Cardiac fibroblast (primary cell): ENCODE measurements around the gene GPN2.

ENCODE experiments used
- DNase-seq, 2 donors: peaks; one replicate each; pipeline versions ENCODE4 v3.0.0 to v3.0.0-alpha.2; 2010; ENCODE audit warnings: low read depth in 2 of 2
- H3K4me3 ChIP-seq, 2 donors: replicated peaks in 1 of 2; 1 replicate in 1 of 2; 2 replicates in 1 of 2; pipeline ENCODE4 v1.5.1; 2011; ENCODE audit warnings: low read depth in 2 of 2, low read length in 2 of 2, mild to moderate bottlenecking in 2 of 2, moderate library complexity in 1 of 2
- TF ChIP-seq, protein P1 (sequence below): IDR thresholded peaks from one replicate; pipeline ENCODE4 v1.5.1; 2011; ENCODE audit warnings: low read depth, mild to moderate bottlenecking, low read length, inconsistent platforms

The GPN2 gene

DNA sequence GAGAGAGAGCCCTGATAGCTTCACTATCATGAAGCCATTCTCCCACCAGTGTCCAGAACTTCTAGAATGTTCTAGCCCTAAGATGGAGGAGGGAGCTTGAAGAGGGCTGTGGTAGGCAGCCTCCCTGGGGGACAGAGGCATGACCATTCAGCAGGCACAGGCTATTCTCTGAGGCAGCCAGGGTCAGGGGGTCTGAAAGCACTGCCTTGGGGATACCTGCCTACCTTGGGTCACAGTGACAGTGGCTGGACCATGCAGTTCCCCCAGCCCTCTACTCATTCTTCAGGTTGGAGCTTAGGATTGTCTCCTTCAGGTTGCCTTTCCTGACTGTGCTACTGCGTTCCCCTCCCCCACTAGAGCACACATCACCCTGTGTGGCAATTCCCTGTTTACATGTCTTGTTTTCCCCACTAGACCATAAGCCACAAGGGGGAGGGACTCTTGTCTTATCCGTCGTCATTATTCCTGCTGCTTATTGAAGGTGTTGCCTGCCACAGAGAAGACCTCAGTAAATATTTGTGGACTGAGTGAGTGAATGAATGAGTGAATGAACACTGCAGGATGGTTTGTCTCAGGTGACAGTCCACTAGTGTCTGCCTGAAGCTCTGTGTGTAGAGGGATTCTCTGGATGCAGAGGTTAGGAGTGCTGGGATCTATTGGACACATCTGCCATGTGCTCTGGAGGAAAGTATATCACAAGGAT lies 58.4 kb downstream of the GPN2 start:
- no peak overlapping the region for H3K4me3 ChIP-seq
- TF ChIP-seq, protein P1, sequence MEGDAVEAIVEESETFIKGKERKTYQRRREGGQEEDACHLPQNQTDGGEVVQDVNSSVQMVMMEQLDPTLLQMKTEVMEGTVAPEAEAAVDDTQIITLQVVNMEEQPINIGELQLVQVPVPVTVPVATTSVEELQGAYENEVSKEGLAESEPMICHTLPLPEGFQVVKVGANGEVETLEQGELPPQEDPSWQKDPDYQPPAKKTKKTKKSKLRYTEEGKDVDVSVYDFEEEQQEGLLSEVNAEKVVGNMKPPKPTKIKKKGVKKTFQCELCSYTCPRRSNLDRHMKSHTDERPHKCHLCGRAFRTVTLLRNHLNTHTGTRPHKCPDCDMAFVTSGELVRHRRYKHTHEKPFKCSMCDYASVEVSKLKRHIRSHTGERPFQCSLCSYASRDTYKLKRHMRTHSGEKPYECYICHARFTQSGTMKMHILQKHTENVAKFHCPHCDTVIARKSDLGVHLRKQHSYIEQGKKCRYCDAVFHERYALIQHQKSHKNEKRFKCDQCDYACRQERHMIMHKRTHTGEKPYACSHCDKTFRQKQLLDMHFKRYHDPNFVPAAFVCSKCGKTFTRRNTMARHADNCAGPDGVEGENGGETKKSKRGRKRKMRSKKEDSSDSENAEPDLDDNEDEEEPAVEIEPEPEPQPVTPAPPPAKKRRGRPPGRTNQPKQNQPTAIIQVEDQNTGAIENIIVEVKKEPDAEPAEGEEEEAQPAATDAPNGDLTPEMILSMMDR, result no peak
- DNase-seq, result peak; percentile 17 to 25

DNA sequence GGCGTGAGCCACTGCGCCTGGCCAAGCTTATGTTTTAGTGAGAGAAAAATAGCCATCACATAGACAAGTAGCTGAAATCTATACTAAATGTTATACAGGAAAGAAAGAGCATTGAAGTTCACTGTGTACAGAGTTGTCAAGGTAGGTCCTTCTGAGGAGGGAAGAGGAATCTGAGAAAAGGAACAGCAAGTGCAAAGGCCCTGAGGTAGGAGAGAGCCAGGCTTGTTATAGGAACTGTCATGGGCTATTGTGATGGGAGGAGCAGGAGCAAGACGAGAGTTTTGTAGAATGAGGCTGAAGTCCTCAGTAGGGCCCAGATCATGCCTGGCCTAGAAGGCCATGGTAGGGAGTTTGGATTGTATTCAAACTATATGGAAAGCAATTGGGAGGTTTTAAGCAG lies 59.0 kb downstream of the GPN2 start:
- DNase-seq, result no peak
- TF ChIP-seq, protein P1, result no peak
- H3K4me3 ChIP-seq, result no peak overlapping the region

DNA sequence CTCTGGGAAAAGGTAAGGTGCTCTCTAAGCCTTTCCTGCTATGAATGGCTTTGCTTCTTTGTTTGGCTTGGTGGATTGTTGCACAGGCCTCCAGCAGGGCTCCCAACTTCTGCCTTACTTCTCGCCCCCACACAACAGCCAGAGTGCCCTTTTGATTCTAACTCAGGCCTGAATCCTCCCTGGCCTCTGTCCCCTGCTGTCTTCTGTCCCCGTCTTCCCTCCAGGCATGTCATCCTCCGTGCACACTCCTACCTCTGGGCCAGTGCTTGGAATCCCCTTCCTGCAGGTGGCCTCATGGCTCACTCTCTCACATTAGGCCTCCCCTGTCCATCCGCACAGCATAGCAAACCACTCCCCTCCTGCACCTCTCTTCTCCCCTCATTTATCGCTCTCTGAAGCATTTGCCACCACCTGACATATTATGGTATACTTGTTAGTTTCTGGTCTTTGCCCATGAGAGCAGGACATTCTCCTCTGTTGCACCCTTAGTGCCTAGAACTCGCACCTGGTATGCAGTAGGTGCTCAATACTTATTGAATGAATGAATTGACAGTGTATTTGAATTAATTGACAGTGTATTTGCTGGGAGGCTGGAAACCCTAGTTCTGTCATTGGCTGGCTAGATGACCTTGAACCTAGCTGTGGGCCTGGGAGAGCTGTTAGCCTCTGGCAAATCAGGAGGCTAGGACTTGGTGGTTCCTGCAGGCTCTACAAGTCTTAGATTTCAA lies 60.7 kb downstream of the GPN2 start:
- no peak for DNase-seq
- H3K4me3 ChIP-seq, result no peak overlapping the region
- TF ChIP-seq, protein P1, result no peak

DNA sequence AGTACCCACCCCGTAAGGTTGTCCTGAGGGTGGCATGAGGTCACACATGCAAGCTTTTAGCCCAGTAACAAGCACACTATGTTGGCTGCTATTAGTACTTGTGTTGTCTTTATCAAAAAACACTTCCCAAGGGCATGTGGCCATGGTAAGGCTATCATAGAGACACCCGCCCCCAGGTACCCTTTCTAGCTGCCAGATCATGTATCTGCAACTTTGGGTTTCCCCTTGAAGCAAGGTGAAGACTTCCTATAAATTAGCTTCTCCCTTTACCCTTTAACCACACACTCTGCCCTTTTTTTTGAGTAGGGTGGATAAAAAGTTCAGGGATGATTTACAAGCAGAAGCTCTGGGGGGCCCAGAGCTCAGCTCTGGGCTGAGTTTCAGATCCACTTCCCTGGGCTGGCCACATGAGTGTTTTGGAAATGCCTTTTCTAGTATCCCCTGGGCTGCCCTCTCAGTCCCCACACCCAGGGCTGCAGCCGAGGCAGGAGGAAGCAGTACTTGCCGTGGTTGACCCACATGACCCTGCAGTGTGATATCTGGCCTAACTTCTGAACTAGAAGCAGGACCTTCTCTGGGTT lies 61.6 kb downstream of the GPN2 start:
- no peak for DNase-seq
- TF ChIP-seq, protein P1, result no peak
- H3K4me3 ChIP-seq, result no peak overlapping the region

DNA sequence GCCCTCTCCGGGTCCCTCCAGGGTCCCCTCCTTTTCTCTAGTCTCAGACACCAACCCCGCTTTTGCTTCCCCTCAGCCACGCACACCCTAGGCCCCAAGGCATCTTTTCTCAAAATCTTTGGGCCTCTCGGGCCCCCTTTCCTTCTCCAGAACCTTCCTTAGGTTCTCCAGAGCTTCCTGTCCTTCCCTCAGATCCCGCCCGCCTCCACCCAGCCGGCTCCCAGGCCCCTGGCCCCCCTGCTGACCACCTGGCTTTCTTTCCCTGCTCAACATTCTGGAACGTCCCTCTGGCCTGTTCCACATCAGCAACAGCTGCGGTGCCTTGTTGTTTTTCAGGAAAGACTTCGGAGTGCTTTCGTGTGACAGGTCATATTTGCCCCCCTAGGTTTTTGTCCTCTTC lies 62.4 kb downstream of the GPN2 start:
- TF ChIP-seq, protein P1, result no peak
- H3K4me3 ChIP-seq, result peak overlapping the region; percentile 75 to 77
- DNase-seq, result no peak

DNA sequence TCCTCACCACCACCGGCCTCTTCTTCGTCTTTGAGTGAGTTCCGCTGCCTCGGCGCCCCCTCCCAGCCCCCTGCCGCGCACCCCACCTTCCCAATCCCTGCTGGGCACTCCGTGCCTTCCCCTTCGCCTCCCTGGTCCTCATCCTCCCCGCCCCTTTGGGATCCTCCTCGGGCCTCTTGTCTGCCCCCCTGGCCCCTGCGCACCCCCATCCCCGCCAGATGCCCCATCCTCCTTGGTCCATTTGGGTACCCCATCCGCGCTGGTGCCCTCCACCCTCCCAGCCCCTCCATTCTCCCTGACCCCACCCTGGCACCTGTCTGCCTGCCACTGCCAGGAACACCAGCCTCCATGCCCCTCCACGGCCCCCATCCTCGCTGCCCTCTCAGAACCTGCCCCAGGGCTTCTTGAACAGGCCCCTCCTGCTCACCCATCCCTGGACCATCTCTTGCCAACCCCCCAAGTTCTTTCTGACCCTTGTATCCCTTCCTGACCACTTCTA lies 62.9 kb downstream of the GPN2 start:
- peak overlapping the region; percentile 75 to 77 for H3K4me3 ChIP-seq
- no peak for DNase-seq
- TF ChIP-seq, protein P1, result no peak
